ENCODE data around the gene ARTN.

Gene ARTN

DNA sequence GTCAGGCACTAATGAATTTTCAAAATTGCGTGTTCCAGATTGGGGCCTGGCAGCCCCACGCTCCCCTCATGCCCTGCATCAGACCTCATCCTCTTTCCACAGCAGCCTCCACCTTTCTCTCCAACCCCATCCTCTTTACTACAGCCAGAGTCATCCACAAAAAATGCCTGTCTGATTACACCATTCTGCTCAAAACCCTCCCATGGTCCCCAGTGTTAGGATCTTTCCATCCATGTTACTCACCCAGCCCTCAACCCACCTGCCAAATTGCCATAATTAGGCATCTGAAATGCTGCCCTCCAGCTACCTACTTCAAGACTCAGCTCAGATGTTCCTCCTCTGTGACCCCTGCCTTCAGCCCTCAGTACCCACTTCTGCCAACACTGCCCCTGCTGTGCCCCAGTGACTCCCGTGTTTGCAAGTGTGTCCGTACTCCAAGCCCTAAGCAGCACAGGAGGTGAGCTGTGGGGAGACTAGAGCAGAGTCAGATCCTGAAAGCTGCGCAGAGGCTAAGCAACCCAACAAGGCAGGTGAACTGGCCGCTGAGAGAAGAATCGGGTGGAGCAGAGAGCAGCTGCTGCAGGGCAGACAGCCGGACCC, 715 bp upstream of the ARTN start:
- Histone ChIP-seq H3K36me3 (ENCODE audit: insufficient read depth, low read length) (no peaks in the 10 kb centered on the region), H3K79me2 (ENCODE audit: insufficient read depth, low read length) (no peaks in the 10 kb centered on the region), H3K4me3 (ENCODE audit: low read length, poor library complexity, severe bottlenecking) (no peak overlapping the region), H4K20me1 (ENCODE audit: insufficient read depth, low read length, poor library complexity, severe bottlenecking) (no peaks in the 10 kb centered on the region), H3K27me3 (ENCODE audit: insufficient read depth, low read length, poor library complexity, severe bottlenecking) (no peaks in the 10 kb centered on the region), H2AFZ (ENCODE audit: low read length) (no peak overlapping the region), H3K9me3 (ENCODE audit: insufficient read depth, low read depth, low read length) (no peaks in the 10 kb centered on the region), H3K9me2 (replicated peaks; ENCODE audit: low read depth, low read length) (no peaks in the 10 kb centered on the region), H3F3A (ENCODE audit: low read depth) (no peaks in the 10 kb centered on the region), H3K4me1 (ENCODE audit: insufficient read depth, low read length, poor library complexity, severe bottlenecking) (no peaks in the 10 kb centered on the region), H3K4me2 (ENCODE audit: low read depth, low read length, poor library complexity, severe bottlenecking) (no peak overlapping the region), H3K9ac (ENCODE audit: low read depth, low read length, poor library complexity, severe bottlenecking) (no peak overlapping the region)
- no peak for TF ChIP-seq EZH2phosphoT487 (IDR thresholded peaks at IDR 0.05; ENCODE audit: borderline replicate concordance)

DNA sequence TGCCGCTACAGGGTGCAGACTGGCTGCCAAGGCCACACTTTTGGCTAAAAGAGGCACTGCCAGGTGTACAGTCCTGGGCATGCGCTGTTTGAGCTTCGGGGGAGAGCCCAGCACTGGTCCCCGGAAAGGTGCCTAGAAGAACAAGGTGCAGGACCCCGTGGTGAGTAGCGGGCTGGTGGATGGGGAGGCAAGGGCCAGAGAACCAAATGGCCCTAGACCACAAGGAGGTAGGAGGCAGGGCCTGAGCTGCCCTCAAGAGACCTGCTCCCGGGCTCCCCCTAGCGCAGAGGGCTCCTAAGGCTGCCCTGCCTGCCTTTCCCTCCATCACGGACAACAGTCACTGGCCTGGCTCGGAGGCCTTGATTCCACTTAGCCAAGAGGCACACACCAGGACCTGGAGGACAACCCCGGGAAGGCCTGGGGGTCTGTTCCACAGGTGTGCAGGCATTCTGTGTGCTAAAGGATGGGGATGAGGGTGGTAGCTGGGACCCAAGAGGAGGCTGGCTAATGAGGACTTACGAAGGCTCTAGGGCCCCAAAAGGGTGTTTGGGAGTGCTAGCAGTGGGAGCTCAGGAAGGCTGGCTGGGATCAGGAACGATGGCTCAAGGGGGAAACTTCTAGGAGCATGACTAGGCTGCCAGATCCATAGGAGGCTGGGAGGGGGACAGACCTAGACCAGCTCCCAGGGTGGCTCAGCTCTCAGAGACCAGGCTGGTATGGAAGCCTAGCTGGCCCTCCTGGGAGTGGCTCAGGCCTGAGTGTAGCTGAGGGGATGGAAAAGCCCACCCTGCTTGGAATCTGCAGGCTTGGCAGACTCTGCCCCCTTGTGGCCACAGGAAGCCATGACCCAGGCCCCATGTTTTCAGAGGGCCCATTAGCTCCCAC, 742 bp downstream of the ARTN start:
- Histone ChIP-seq H2AFZ (ENCODE audit: low read length) (no peak overlapping the region), H3K27me3 (ENCODE audit: insufficient read depth, low read length, poor library complexity, severe bottlenecking) (no peaks in the 10 kb centered on the region), H3K9me3 (ENCODE audit: insufficient read depth, low read depth, low read length) (no peaks in the 10 kb centered on the region), H3K4me2 (ENCODE audit: low read depth, low read length, poor library complexity, severe bottlenecking) (no peak overlapping the region), H4K20me1 (ENCODE audit: insufficient read depth, low read length, poor library complexity, severe bottlenecking) (no peaks in the 10 kb centered on the region), H3F3A (ENCODE audit: low read depth) (no peaks in the 10 kb centered on the region), H3K79me2 (ENCODE audit: insufficient read depth, low read length) (no peaks in the 10 kb centered on the region), H3K36me3 (ENCODE audit: insufficient read depth, low read length) (no peaks in the 10 kb centered on the region), H3K4me1 (ENCODE audit: insufficient read depth, low read length, poor library complexity, severe bottlenecking) (no peaks in the 10 kb centered on the region), H3K9ac (ENCODE audit: low read depth, low read length, poor library complexity, severe bottlenecking) (no peak overlapping the region), H3K4me3 (ENCODE audit: low read length, poor library complexity, severe bottlenecking) (no peak overlapping the region), H3K9me2 (replicated peaks; ENCODE audit: low read depth, low read length) (no peaks in the 10 kb centered on the region)
- no peak for TF ChIP-seq EZH2phosphoT487 (IDR thresholded peaks at IDR 0.05; ENCODE audit: borderline replicate concordance)
- TF ChIP-seq, protein P1, sequence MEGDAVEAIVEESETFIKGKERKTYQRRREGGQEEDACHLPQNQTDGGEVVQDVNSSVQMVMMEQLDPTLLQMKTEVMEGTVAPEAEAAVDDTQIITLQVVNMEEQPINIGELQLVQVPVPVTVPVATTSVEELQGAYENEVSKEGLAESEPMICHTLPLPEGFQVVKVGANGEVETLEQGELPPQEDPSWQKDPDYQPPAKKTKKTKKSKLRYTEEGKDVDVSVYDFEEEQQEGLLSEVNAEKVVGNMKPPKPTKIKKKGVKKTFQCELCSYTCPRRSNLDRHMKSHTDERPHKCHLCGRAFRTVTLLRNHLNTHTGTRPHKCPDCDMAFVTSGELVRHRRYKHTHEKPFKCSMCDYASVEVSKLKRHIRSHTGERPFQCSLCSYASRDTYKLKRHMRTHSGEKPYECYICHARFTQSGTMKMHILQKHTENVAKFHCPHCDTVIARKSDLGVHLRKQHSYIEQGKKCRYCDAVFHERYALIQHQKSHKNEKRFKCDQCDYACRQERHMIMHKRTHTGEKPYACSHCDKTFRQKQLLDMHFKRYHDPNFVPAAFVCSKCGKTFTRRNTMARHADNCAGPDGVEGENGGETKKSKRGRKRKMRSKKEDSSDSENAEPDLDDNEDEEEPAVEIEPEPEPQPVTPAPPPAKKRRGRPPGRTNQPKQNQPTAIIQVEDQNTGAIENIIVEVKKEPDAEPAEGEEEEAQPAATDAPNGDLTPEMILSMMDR (conservative IDR thresholded peaks at IDR 0.05; ENCODE audit: low read length) = peak; percentile 97

DNA sequence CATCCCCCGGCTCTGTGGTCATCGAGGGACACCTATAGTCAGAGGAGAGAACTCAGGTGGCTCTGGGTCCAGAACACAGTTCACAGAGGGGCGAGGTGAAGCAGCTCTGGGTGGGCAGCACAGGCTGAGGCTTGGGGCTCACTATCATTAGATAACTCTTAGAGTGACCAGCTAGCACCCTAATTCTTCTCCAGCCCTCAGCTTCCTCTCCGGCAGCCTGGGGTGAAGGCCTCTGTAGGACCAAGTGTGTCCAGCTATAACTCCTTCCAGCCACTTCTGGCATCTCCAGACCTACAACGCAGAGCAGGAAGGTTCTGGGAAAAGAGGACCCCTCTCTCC, 1.4 kb downstream of the ARTN start:
- H3K4me3 ChIP-seq (ENCODE audit: low read length, poor library complexity, severe bottlenecking) = no peak overlapping the region
- no peaks in the 10 kb centered on the region for H3K4me1 ChIP-seq (ENCODE audit: insufficient read depth, low read length, poor library complexity, severe bottlenecking)
- no peaks in the 10 kb centered on the region for H3K36me3 ChIP-seq (ENCODE audit: insufficient read depth, low read length)
- H3K27me3 ChIP-seq (ENCODE audit: insufficient read depth, low read length, poor library complexity, severe bottlenecking) = no peaks in the 10 kb centered on the region
- H4K20me1 ChIP-seq (ENCODE audit: insufficient read depth, low read length, poor library complexity, severe bottlenecking) = no peaks in the 10 kb centered on the region
- no peak overlapping the region for H2AFZ ChIP-seq (ENCODE audit: low read length)
- no peaks in the 10 kb centered on the region for H3K9me3 ChIP-seq (ENCODE audit: insufficient read depth, low read depth, low read length)
- H3K9ac ChIP-seq (ENCODE audit: low read depth, low read length, poor library complexity, severe bottlenecking) = no peak overlapping the region
- TF ChIP-seq, protein P1 (conservative IDR thresholded peaks at IDR 0.05; ENCODE audit: low read length) = peak; percentile 2; the same call in 1 of the 2 replicates
- no peak for TF ChIP-seq EZH2phosphoT487 (IDR thresholded peaks at IDR 0.05; ENCODE audit: borderline replicate concordance)
- no peaks in the 10 kb centered on the region for H3K79me2 ChIP-seq (ENCODE audit: insufficient read depth, low read length)
- H3K9me2 ChIP-seq (replicated peaks; ENCODE audit: low read depth, low read length) = no peaks in the 10 kb centered on the region
- H3K4me2 ChIP-seq (ENCODE audit: low read depth, low read length, poor library complexity, severe bottlenecking) = no peak overlapping the region
- no peaks in the 10 kb centered on the region for H3F3A ChIP-seq (ENCODE audit: low read depth)

Data from Loucy (cell line).